Ramos (cell line): Measurements from ENCODE around the gene CASP14.
"Not testable (repeated sequence)": the region's sequence is repeated elsewhere in the genome, so short reads cannot be mapped to it uniquely, and the experiment has no call there.

Experiments
- in situ Hi-C: fragments of 300-500 bp; cut with MboI; formaldehyde crosslinking; loops from one replicate; pipeline ENCODE4 v1.14.3; 2022; ENCODE audit warnings: low sequenced_read_pairs; ENCODE audit not compliant: unreplicated experiment

CASP14 gene

GRCh38 chr19:15062036-15062435, 12.8 kb downstream of the CASP14 start:
- in situ Hi-C loops: no loop called here

GRCh38 chr19:15070386-15070785, 21.1 kb downstream of the CASP14 start:
- in situ Hi-C loops: not testable (repeated sequence)

DNA sequence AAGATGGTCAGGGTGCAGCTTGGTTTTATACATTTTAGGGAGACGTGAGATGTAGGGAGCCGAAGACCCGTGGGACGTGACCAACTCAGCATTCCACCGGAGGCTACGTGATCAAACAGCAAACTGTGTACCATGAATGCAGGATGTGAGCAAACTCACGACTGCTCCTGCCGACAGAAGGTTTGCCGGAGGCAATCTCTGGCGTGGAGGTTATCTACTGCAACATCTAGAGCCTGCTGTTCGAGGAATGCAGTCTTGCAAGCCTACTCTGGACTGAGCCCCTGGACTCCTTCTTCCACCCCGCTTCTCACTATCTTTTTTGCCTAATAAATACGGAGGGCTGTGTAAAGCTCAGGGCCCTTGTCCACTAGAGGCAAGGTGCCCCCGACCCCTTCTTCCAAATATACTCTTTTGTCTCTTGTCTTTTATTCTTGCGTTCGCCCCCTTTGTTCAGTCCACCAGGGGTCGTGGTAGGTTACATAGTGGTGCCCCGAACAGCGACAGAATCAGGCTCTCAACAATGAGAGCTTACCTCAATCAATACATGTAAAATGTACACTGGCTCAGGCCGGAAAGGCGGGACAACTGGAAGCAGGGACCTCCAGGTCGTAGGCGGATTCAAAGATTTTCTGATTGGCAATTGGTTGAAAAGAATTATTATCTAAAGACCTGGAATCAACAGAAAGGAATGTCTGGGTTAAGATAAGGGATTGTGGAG, 23.8 kb downstream of the CASP14 start:
- in situ Hi-C loops: no loop called here

GRCh38 chr19:15074371-15074770, 25.1 kb downstream of the CASP14 start:
- in situ Hi-C loops: no loop called here

GRCh38 chr19:15075806-15076205, 26.5 kb downstream of the CASP14 start:
- in situ Hi-C loops: no loop called here

GRCh38 chr19:15080002-15080401, 30.7 kb downstream of the CASP14 start:
- in situ Hi-C loops: not testable (repeated sequence)

DNA sequence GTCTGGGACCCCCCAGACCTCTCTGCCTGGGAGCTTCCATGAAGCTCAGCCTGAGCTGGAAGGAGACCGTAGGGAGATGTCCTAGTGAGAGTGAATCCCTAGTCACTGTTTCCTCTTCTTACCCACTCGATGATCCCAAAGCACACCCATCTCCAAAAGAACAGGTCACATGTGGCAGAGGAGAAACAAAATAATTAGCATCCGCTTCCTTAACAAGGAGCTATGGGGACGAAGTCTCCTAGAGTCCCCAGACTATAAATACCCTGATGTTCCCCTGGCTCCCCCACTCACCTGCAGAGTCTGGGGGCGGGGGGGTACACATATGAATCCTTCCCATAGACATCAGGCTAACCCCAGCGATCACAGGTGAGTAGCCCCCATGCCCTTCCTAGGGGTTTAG, 32.6 kb downstream of the CASP14 start, which contains the start of gene OR1I1:
TSS of gene OR1I1 (plus strand) at position 301 of the 400 bp plus-strand sequence. CDS start 4,855 bp downstream, outside the sequence.
- in situ Hi-C loops: no loop called here

DNA sequence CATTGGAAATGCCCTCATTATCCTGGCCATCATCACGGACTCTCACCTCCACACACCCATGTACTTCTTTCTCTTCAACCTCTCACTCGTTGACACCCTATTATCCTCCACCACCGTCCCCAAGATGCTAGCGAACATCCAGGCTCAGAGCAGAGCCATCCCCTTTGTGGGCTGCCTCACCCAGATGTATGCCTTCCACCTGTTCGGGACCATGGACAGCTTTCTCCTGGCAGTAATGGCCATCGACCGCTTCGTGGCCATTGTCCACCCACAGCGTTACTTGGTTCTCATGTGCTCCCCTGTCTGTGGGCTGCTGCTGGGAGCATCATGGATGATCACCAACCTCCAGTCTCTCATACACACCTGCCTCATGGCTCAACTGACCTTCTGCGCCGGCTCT, 37.9 kb downstream of the CASP14 start:
- in situ Hi-C loops: no loop called here

GRCh38 chr19:15091918-15092753, 42.9 kb downstream of the CASP14 start:
- in situ Hi-C loops: loop anchor here (5.0 kb wide), 1 partner anchor 60 kb away; no protein-coding TSS in a partner anchor

- in situ Hi-C loops: loop anchor here (5.0 kb wide), 1 partner anchor 59 kb away; no protein-coding TSS in a partner anchor
These were observed 43.7 kb downstream of the CASP14 start for GRCh38 chr19:15093001-15093400.

DNA sequence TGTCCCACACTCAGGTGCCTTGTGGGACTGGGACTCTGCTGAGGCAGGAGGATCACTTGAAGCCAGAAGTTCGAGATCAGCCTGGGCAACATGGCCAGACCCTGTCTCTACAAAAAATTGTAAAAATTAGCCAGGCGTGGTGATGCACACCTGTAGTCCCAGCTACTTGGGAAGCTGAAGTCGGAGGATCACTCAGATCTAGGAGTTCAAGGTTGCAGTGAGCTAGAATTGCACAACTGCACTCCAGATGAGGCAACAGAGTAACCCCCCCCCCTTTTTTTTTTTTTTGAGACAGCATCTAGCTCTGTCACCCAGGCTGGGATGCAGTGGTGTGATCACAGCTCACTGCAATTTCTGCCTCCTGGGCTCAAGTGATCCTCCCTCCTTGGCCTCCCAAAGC, 46.9 kb downstream of the CASP14 start:
- in situ Hi-C loops: no loop called here

DNA sequence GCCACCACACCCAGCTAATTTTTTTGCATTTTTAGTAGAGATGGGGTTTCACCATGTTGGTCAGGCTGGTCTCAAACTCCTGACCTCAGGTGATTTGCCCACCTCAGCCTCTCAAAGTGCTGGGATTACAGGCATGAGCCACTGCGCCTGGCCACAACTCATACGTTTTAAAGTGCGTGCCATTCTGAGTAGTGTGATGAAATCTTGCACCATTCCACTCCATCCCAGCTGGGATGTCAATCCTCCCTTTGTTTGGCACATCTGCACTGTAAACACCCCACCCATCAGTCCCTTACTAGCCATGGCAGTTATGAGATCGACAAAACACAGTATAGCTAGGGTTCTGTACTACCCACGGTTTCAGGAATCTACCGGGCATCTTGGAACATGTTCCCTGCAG, 48.7 kb downstream of the CASP14 start:
- in situ Hi-C loops: not testable (repeated sequence)

DNA sequence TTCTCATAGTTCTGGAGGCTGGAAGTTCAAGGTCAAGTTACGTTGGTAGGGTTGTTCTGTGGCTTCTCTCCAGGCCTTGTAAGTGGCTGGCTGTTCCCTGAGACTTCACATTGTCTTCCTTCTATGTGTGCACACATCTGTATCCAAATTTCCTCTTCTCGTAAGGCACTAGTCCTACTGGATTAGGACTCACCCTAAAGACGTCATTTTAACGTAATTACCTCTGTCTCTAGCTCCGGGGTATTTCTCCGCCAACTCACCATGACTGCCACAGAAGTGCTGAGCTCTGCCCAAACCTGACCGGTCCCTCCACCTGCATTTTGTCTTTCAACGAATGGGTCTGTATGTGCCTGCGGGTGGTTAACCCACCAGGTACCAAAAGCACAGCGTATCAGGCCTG, 49.2 kb downstream of the CASP14 start:
- in situ Hi-C loops: no loop called here

GRCh38 chr19:15099017-15099582, 49.8 kb downstream of the CASP14 start:
- in situ Hi-C loops: no loop called here

GRCh38 chr19:15101479-15102082, 52.3 kb downstream of the CASP14 start:
- in situ Hi-C loops: no loop called here

DNA sequence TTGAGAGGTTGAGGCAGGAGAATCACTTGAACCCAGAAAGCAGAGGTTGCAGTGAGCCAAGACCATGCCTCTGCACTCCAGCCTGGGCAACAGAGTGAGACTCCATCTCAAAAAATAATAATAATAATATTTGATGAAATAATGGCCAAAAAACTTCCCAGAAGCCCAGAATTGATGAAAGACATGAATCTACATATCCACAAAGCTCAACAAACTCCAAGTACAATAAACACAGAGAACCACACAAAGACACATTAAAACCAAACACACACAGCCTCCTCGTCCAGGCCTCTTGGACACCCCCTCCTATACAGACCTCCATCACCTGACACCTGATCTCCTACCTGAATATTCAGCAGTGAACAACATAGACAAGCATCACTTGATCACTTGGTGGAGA, 54.7 kb downstream of the CASP14 start:
- in situ Hi-C loops: no loop called here

DNA sequence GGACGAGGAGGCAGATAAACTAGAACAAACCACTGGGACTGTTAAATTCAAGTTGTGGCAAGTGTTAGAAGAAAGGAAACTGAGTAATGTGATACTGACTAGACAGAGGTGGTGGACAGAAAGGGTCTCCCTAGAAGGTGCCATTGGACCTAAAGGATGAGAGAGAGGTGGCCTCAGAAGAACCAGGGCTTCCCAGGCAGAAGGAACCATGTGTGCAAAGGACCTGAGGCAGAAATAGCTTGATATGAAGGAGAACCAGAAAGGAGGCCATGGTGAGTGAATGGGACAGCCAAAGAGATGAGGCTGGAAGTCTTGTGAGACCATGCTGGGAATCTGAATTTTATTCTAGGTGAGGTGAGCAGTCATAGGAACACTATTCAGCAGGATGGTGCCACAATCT, 55.1 kb downstream of the CASP14 start:
- in situ Hi-C loops: no loop called here

DNA sequence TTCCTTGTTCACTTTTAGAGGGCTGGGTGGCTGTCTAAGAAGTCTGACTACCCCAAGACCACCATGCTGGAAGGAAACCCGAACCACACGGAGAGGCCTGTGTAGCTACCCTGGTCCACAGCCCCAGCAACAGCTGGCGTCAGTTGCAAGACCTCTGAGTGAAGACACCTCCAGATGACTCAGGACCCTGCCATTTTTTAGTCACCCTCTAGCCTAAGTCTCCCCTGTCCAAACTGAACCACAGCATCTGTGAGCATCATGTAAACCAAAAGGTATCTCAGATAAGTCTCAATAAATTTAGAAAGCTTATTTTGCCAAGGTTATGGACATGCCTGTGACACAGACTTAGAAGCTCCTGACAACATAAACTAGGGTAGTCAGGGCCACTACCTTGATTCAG, 55.8 kb downstream of the CASP14 start:
- in situ Hi-C loops: no loop called here

DNA sequence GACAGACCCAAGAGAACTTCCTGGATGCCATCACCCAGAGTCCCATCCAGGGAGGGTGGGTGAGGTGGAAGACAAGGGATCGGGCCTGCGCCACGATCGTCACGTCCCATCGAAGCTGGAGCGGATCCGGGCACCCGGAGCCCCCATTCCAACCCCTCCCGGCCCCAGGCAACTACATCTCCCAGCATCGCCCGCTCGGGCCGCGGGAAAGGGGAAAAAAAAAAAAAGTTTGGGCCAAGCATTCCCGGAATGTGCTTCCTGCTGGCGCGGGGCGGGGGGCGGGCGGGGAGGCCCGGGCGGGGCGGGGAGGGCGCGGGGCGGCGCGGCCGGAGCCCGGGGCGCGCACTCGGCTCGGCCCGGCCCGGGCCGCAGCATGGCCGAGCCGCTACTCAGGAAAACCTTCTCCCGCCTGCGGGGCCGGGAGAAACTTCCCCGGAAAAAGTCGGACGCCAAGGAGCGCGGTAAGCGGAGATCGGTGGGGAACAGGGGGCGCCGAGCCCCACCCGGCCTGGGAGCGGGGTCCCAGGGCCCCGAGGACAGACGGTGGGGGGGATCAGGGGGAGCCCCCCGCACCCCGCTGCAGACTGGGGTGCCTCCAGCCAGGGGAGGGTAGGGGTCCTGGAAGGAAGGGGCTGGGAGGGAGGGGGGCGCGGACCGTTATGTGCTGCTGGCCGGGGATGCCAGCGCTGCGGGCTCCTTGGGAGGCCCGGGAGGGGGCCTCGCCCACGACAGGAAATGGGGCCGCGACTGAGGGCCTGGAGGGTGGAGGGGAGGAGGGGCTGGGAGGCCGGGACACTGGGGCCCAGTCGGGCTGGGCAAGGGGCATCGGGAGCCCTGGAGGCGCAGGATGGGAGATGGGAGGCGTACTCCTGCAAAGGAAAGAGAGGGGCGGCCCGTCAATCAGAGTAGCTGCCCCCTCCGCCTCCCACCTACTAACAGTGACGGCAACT, 58.1 kb downstream of the CASP14 start, which contains the start of gene SYDE1:
TSS of gene SYDE1 (plus strand) at position 341 of the 950 bp plus-strand sequence. CDS start at position 374, 33 bp downstream.
- in situ Hi-C loops: no loop called here
